Measurements from ENCODE around the gene NUP58. TPM values are rescaled to one million over a fixed set of nuclear protein-coding genes. Genes with fewer than 3 reads are reported as not detected.

NUP58 gene
- total and polyA plus RNA-seq, 9 of the 15 experiments (the other 6 are each of a cell fraction or from before 2014, with no cell fraction given): 12.5 to 98.0 (median 42.6) TPM

- TF ChIP-seq ZNF639 (CRISPR knock-in tag; conservative IDR thresholded peaks at IDR 0.05 in 1 of 2, IDR thresholded peaks at IDR 0.05 in 1 of 2): no peak
- TF ChIP-seq BHLHE40 (IDR thresholded peaks at IDR 0.05; ENCODE audit: low read length): 0 out of 2 replicates have a peak, but pooled peaks have one; percentile 14
- peak; percentile 71 for TF ChIP-seq ARID1B (IDR thresholded peaks at IDR 0.05)
- TF ChIP-seq ZNF263 (CRISPR knock-in tag; IDR thresholded peaks at IDR 0.05; ENCODE audit: borderline replicate concordance): no peak
- no peak for TF ChIP-seq MBD1 (CRISPR knock-in tag; IDR thresholded peaks at IDR 0.05)
- no peak for TF ChIP-seq CREM (IDR thresholded peaks at IDR 0.05; ENCODE audit: low read depth)
- TF ChIP-seq ZNF511 (CRISPR knock-in tag; IDR thresholded peaks at IDR 0.05): no peak
- no peak for TF ChIP-seq STAT6 (CRISPR knock-in tag; IDR thresholded peaks at IDR 0.05)
- TF ChIP-seq MEF2A (IDR thresholded peaks at IDR 0.05; ENCODE audit: control insufficient read depth, low read depth, low read length): no peak
- TF ChIP-seq SMARCA5 (IDR thresholded peaks at IDR 0.05): 0 out of 2 replicates have a peak, but pooled peaks have one; percentile 32
- TF ChIP-seq SOX6 (IDR thresholded peaks at IDR 0.05): peak; percentile 75; the same call in 1 of the 2 replicates
- TF ChIP-seq ZNF23 (CRISPR knock-in tag; IDR thresholded peaks at IDR 0.05): no peak
- TF ChIP-seq GTF2E2 (tag; IDR thresholded peaks at IDR 0.05): no peak
- TF ChIP-seq SMARCA4 (IDR thresholded peaks at IDR 0.05): peak; percentile 51
- no peak for TF ChIP-seq IRF1 (CRISPR knock-in tag; IDR thresholded peaks at IDR 0.05; ENCODE audit: borderline replicate concordance)
- peak; percentile 68 for TF ChIP-seq MEF2D (tag; conservative IDR thresholded peaks at IDR 0.05; ENCODE audit: low read depth)
- TF ChIP-seq CTBP1 (IDR thresholded peaks at IDR 0.05; ENCODE audit: borderline replicate concordance): 0 out of 2 replicates have a peak, but pooled peaks have one; percentile 17
- no peak for TF ChIP-seq PRPF4 (IDR thresholded peaks at IDR 0.05; ENCODE audit: insufficient read depth, low read depth, low read length, poor library complexity, severe bottlenecking)
- TF ChIP-seq ZNF644 (tag; IDR thresholded peaks at IDR 0.05; ENCODE audit: low read depth): no peak
- no peak for TF ChIP-seq XRCC3 (IDR thresholded peaks at IDR 0.05)
- no peak for TF ChIP-seq GATAD2A (IDR thresholded peaks at IDR 0.05)
These were observed 69.9 kb downstream of the NUP58 start (continued) for GRCh38 chr13:25371158-25371874.
